HUES64 (cell line): Measurements from ENCODE around the gene HDAC1.
"Not testable (repeated sequence)": the region's sequence is repeated elsewhere in the genome, so short reads cannot be mapped to it uniquely, and the experiment has no call there.

Experiments
- H3K27ac ChIP-seq: 2 replicates; pipeline ENCODE4 v1.7.0; 2013; ENCODE audit warnings: low read depth, low read length, inconsistent platforms
- H3K27me3 ChIP-seq: 2 replicates; pipeline ENCODE4 v1.6.1; 2013; ENCODE audit warnings: mild to moderate bottlenecking, low read length; ENCODE audit not compliant: insufficient read depth
- H3K36me3 ChIP-seq: 2 replicates; pipeline ENCODE4 v1.6.1; 2013; ENCODE audit warnings: mild to moderate bottlenecking, low read length; ENCODE audit not compliant: insufficient read depth
- H3K4me1 ChIP-seq: 2 replicates; pipeline ENCODE4 v1.6.1; 2013; ENCODE audit warnings: mild to moderate bottlenecking, low read length, moderate library complexity; ENCODE audit not compliant: insufficient read depth
- H3K4me3 ChIP-seq: 2 replicates; pipeline ENCODE4 v1.5.1; 2013; ENCODE audit warnings: mild to moderate bottlenecking, low read length, moderate library complexity
- H3K9ac ChIP-seq: 2 replicates; pipeline ENCODE4 v1.6.1; 2013; ENCODE audit warnings: mild to moderate bottlenecking, low read depth, low read length
- H3K9me3 ChIP-seq: 2 replicates; pipeline ENCODE4 v1.6.1; 2013; ENCODE audit warnings: low read depth, low read length; ENCODE audit not compliant: insufficient read depth
- WGBS: fragments of 150-250, 120-280 bp; methylation state at CpG from one replicate; pipeline ENCODE4 v1.1.7; 2013; ENCODE audit warnings: missing lambda C conversion rate; 5-methylcytosine and 5-hydroxymethylcytosine counted together

The HDAC1 gene

GRCh38 chr1:32256473-32257226, 35.2 kb upstream of the HDAC1 start:
- Histone ChIP-seq H3K9me3 (no peaks in the 10 kb centered on the region), H3K27ac (no peak overlapping the region), H3K27me3 (no peaks in the 10 kb centered on the region), H3K4me1 (no peaks in the 10 kb centered on the region), H3K36me3 (no peaks in the 10 kb centered on the region), H3K9ac (no peak overlapping the region), H3K4me3 (no peak overlapping the region)
- 94% methylated on average over 8 of the region's 9 CpGs for WGBS

- no peaks in the 10 kb centered on the region for H3K36me3 ChIP-seq
- H3K4me3 ChIP-seq, result no peak overlapping the region
- H3K9me3 ChIP-seq, result no peaks in the 10 kb centered on the region
- H3K9ac ChIP-seq, result no peak overlapping the region
- H3K27ac ChIP-seq, result no peak overlapping the region
- no peaks in the 10 kb centered on the region for H3K27me3 ChIP-seq
- WGBS, result 94% methylated on average over 6 of the region's 6 CpGs
- no peaks in the 10 kb centered on the region for H3K4me1 ChIP-seq
Observed at GRCh38 chr1:32257227-32257508, 34.7 kb upstream of the HDAC1 start.

GRCh38 chr1:32263236-32263593, 28.7 kb upstream of the HDAC1 start:
- not testable (repeated sequence) for H3K4me1 ChIP-seq
- WGBS, result 97% methylated on average over 3 of the region's 4 CpGs

GRCh38 chr1:32263744-32264143, 28.1 kb upstream of the HDAC1 start:
- no peaks in the 10 kb centered on the region for H3K36me3 ChIP-seq
- no peak overlapping the region for H3K9ac ChIP-seq
- WGBS, result 97% methylated on average over 3 of the region's 4 CpGs
- no peak overlapping the region for H3K27ac ChIP-seq
- H3K27me3 ChIP-seq, result no peaks in the 10 kb centered on the region
- no peak overlapping the region for H3K4me3 ChIP-seq
- no peaks in the 10 kb centered on the region for H3K9me3 ChIP-seq
- H3K4me1 ChIP-seq, result no peaks in the 10 kb centered on the region

More at GRCh38 chr1:32263236-32263593, 28.7 kb upstream of the HDAC1 start:
- H3K36me3 ChIP-seq, H3K27me3 ChIP-seq, H3K9me3 ChIP-seq, H3K9ac ChIP-seq, H3K27ac ChIP-seq, H3K4me3 ChIP-seq: not testable (repeated sequence)

- Histone ChIP-seq H3K4me1 (no peaks in the 10 kb centered on the region), H3K9me3 (no peaks in the 10 kb centered on the region), H3K9ac (no peak overlapping the region), H3K4me3 (no peak overlapping the region), H3K27ac (no peak overlapping the region), H3K27me3 (no peaks in the 10 kb centered on the region), H3K36me3 (no peaks in the 10 kb centered on the region)
- 96% methylated on average over 9 of the region's 9 CpGs for WGBS
Observed at GRCh38 chr1:32265846-32266245, 26.0 kb upstream of the HDAC1 start.

- no peaks in the 10 kb centered on the region for H3K9me3 ChIP-seq
- H3K4me3 ChIP-seq, result no peak overlapping the region
- H3K27me3 ChIP-seq, result no peaks in the 10 kb centered on the region
- H3K27ac ChIP-seq, result no peak overlapping the region
- H3K9ac ChIP-seq, result no peak overlapping the region
- 91% methylated on average over 7 of the region's 7 CpGs for WGBS
- H3K36me3 ChIP-seq, result no peaks in the 10 kb centered on the region
- H3K4me1 ChIP-seq, result no peaks in the 10 kb centered on the region
Observed at GRCh38 chr1:32266921-32267591, 24.8 kb upstream of the HDAC1 start.

- H3K4me1 ChIP-seq, result peaks cover 14% of the 10 kb centered on the region
- no peak overlapping the region for H3K4me3 ChIP-seq
- no peaks in the 10 kb centered on the region for H3K36me3 ChIP-seq
- no peaks in the 10 kb centered on the region for H3K27me3 ChIP-seq
- no peak overlapping the region for H3K9ac ChIP-seq
- H3K27ac ChIP-seq, result no peak overlapping the region
- H3K9me3 ChIP-seq, result no peaks in the 10 kb centered on the region
Observed at GRCh38 chr1:32269744-32270143, 22.1 kb upstream of the HDAC1 start.

- 77% methylated on average over 7 of the region's 7 CpGs for WGBS
- Histone ChIP-seq H3K4me1 (peaks cover 16% of the 10 kb centered on the region), H3K36me3 (no peaks in the 10 kb centered on the region), H3K9ac (no peak overlapping the region), H3K27me3 (no peaks in the 10 kb centered on the region), H3K27ac (no peak overlapping the region), H3K9me3 (no peaks in the 10 kb centered on the region), H3K4me3 (no peak overlapping the region)
Observed at GRCh38 chr1:32272557-32273390, 19.1 kb upstream of the HDAC1 start.

- Histone ChIP-seq H3K4me3 (peak overlapping the region; percentile 41), H3K9ac (no peak overlapping the region), H3K27ac (peak overlapping the region; percentile 60), H3K9me3 (no peaks in the 10 kb centered on the region), H3K27me3 (no peaks in the 10 kb centered on the region), H3K4me1 (peaks cover 16% of the 10 kb centered on the region), H3K36me3 (no peaks in the 10 kb centered on the region; the same call in 1 of the 2 replicates)
- WGBS, result 31% methylated on average over 10 of the region's 10 CpGs
Observed at GRCh38 chr1:32273391-32274208, 18.3 kb upstream of the HDAC1 start.

GRCh38 chr1:32274646-32275340, 17.1 kb upstream of the HDAC1 start:
- Histone ChIP-seq H3K27me3 (no peaks in the 10 kb centered on the region), H3K9ac (peak overlapping the region; percentile 52), H3K36me3 (peaks cover 6% of the 10 kb centered on the region; the same call in 1 of the 2 replicates), H3K27ac (no peak overlapping the region), H3K9me3 (no peaks in the 10 kb centered on the region), H3K4me1 (peaks cover 16% of the 10 kb centered on the region), H3K4me3 (peak overlapping the region; percentile 41)
- WGBS, result 80% methylated on average over 31 of the region's 31 CpGs
